Muscle layer of duodenum (tissue), 2 donors: Measurements from ENCODE around the gene TNIK.

Source experiments
- H3K27ac ChIP-seq: one replicate; pipeline ENCODE4 v1.7.0; 2013; ENCODE audit warnings: mild to moderate bottlenecking, low read length
- H3K27me3 ChIP-seq: one replicate; pipeline ENCODE4 v1.7.0; 2013; ENCODE audit warnings: low read depth, mild to moderate bottlenecking, control low read depth, low read length
- H3K36me3 ChIP-seq, 2 donors: one replicate each; pipeline ENCODE4 v1.7.0; 2013; ENCODE audit warnings: low read length in 2 of 2, control low read depth in 1 of 2, mild to moderate bottlenecking in 1 of 2; ENCODE audit not compliant: insufficient read depth in 2 of 2, control insufficient read depth in 1 of 2
- H3K4me1 ChIP-seq, 2 donors: one replicate each; pipeline ENCODE4 v1.7.0; 2013; ENCODE audit warnings: low read length in 2 of 2, mild to moderate bottlenecking in 2 of 2, control low read depth in 1 of 2, moderate library complexity in 1 of 2; ENCODE audit not compliant: insufficient read depth in 2 of 2, control insufficient read depth in 1 of 2
- H3K4me3 ChIP-seq, 2 donors: one replicate each; pipeline ENCODE4 v1.7.0; 2013; ENCODE audit warnings: low read length in 2 of 2, low read depth in 1 of 2, mild to moderate bottlenecking in 1 of 2
- H3K9me3 ChIP-seq, 2 donors: one replicate each; pipeline ENCODE4 v1.7.0; 2013; ENCODE audit warnings: low read length in 2 of 2, control low read depth in 1 of 2, mild to moderate bottlenecking in 1 of 2; ENCODE audit not compliant: control insufficient read depth in 1 of 2
- donor health status: healthy.

The TNIK gene

DNA sequence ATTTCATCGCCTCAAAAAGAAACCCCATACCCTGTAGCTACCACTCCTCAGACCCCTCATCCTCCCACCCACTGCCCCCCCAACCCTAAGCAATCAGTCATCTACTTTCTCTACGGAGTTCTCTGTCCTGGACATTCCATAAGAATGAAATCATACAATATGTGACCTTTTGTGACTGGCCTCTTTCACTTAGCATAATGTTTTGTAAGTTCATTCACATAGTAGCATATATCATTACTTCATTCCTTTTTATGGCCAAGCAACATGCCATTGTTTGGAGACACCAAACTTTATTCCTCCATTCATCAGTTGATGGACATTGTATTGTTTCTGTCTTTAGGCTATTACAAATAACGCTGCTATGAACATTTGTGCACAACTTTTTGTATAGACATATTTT lies 64.2 kb downstream of the TNIK start:
- no peak overlapping the region for H3K27ac ChIP-seq
- H3K36me3 ChIP-seq, result no peaks in the 10 kb centered on the region
- H3K9me3 ChIP-seq, result no peaks in the 10 kb centered on the region
- peaks cover 0 to 9% of the 10 kb centered on the region in 2 donors for H3K4me1 ChIP-seq
- H3K27me3 ChIP-seq, result no peaks in the 10 kb centered on the region
- no peak overlapping the region for H3K4me3 ChIP-seq

DNA sequence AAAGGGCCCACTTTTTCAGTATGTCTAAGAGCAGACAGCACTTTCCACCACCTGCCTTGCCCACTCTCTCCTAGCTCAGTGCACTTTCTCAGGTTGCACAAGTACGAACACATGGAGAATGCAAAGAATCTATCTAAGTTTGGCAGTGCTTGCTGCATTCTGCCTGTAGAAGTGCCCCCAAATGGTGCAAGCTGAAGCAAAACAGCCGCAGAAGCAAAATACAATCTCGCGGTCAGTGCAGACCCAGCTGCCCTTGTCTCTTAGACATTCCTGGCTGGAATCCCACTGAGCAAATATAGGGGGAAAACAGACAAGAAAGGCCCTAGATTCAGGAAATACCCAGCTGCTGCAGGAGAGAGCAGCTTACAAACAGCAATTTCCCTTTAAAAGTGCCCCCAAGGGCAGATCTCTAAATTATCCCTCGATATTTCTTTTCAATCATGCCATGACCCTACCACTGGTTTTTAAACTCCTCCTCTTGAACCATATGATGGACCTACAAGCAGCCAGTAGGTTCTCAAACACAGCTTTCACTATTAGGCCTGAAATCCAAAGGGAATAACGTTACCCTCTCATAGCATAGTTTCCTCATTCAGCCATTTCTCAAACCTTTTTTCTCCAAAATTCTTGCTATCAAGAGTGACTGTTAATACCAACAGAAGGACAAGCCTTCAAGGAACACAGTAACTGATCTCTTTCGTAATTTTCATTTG lies 67.0 kb downstream of the TNIK start:
- no peak overlapping the region for H3K27ac ChIP-seq
- H3K27me3 ChIP-seq, result no peaks in the 10 kb centered on the region
- H3K4me3 ChIP-seq, result no peak overlapping the region
- H3K4me1 ChIP-seq, result peaks cover 0 to 4% of the 10 kb centered on the region in 2 donors
- H3K9me3 ChIP-seq, result no peaks in the 10 kb centered on the region
- H3K36me3 ChIP-seq, result no peaks in the 10 kb centered on the region

DNA sequence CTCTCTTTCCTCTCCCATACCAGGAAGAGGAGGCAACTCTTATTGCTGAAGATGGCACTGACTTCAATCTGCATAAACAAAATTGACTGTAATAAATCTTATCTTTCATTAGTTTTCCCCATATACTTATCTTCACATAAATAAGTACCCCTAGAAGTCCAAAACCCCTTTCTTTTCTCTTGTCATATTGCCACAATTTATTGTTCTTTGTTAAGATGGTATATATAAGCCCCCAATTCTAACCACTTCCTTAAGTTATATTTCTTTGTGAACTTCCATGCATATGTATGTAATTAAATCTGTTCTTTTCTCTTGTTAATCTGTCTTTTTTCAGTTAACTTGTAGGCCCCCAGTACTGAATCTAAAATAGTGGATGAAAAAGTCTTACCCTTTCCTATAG lies 68.8 kb downstream of the TNIK start:
- peaks cover 0 to 4% of the 10 kb centered on the region in 2 donors for H3K4me1 ChIP-seq
- no peaks in the 10 kb centered on the region for H3K36me3 ChIP-seq
- H3K27me3 ChIP-seq, result no peaks in the 10 kb centered on the region

DNA sequence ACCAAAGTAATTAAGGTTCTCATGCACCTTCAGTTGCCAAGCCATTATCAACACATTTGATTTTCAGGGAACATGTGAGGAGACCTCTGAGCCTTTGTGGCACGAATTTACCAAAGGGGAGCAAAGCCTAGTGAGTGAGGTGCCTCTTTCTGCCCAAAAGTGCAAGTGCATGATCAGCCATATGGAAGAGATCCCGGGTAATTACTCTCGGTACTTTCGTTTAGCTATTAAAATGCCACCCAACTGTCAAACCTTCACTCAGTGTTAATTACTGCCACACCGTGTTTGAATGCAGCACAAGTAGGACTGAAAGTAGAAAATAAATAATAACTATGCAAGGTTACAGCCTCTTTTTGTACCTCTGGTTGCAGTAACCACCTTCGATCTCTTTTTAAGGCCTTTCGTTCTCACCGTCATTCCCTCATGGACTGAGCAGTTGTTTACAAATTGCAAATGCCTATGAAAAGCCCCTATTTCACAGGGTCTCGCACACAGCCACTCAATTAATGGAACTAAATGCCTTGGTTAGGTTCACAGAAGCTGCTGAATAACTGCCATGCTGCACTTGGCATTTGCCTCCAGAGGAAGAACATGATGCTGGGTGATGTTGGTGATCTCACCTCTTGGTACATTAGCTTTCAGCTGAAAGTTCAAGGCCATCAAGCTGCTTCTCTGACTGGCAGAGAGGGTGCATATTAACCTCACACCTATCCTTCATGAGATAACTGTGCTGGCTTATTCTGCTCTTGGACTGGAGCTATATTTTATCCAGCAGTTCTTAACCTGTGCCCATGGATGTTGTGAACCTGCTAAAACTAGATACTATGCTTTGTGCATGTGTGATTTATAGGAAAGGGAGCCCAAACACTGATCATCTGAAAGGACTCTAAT lies 69.9 kb downstream of the TNIK start:
- Histone ChIP-seq H3K4me3 (no peak overlapping the region), H3K27ac (no peak overlapping the region)

More for the DNA sequence above, 68.8 kb downstream of the TNIK start:
- no peaks in the 10 kb centered on the region for H3K9me3 ChIP-seq
- no peak overlapping the region for H3K4me3 ChIP-seq
- H3K27ac ChIP-seq, result no peak overlapping the region

DNA sequence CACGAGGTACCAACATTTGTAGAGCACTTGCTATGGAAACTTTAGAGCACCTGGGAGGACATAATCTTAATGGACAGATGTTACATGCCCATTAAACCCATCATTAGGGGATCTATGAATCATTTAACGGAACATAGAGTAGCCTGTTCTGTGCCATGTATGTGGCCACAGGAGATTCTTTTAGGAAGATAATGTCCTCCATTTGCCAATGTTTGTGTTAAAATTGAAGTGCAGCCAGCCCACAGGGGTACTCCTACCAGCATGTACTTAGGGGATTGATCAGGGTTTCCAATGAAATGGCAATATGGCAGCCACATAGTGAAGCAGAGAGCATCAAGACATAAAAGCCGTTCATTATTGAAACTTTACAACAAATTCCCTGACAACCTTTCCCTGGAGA lies 70.7 kb downstream of the TNIK start:
- H3K4me3 ChIP-seq, result no peak overlapping the region
- no peaks in the 10 kb centered on the region for H3K27me3 ChIP-seq
- no peaks in the 10 kb centered on the region for H3K36me3 ChIP-seq
- no peak overlapping the region for H3K27ac ChIP-seq
- no peaks in the 10 kb centered on the region for H3K9me3 ChIP-seq
- H3K4me1 ChIP-seq, result peaks cover 0 to 7% of the 10 kb centered on the region in 2 donors

More for the DNA sequence above, 69.9 kb downstream of the TNIK start:
- Histone ChIP-seq H3K27me3 (no peaks in the 10 kb centered on the region), H3K9me3 (no peaks in the 10 kb centered on the region), H3K36me3 (no peaks in the 10 kb centered on the region), H3K4me1 (peaks cover 0 to 4% of the 10 kb centered on the region in 2 donors)

DNA sequence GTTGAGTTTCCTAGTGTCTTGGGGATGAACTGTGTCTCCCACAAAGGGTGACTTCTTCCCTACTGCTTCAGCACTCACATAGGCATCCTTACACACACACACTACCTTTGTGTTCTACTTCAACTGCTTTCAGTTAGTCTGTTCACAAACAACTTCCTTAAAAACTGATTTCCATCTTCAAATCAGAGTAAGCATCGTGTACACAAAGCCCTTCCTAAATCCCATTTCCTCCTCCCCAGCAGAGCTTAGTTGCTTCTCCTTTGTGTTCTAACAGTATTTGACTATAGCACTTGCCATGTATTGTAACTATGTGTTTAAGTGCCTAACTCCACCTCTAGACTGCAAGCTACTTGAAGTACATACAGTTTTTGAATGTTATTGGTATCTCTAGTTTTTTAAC lies 71.7 kb downstream of the TNIK start:
- no peaks in the 10 kb centered on the region for H3K9me3 ChIP-seq
- no peak overlapping the region for H3K4me3 ChIP-seq
- H3K27ac ChIP-seq, result no peak overlapping the region
- peaks cover 0 to 16% of the 10 kb centered on the region in 2 donors for H3K4me1 ChIP-seq
- H3K27me3 ChIP-seq, result no peaks in the 10 kb centered on the region
- H3K36me3 ChIP-seq, result no peaks in the 10 kb centered on the region

DNA sequence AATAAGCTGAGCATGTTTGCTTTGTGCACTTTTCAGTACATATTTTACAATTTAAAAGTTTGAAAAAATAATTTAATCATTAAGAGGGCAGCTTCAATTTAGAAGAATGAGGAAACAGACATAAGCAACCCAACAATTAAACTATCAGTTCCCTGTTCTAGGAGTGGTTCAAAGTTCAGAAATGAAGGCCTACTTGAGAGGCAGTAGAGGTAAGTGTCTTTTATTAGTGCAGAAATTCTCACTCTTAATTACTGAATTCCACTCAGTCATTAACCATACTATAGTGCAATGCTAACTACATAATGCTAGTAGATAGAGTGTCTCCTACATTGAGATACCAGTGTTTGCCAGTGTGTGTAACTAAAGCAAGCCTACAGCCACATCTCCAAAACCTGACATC lies 73.1 kb downstream of the TNIK start:
- H3K27me3 ChIP-seq, result no peaks in the 10 kb centered on the region
- no peak overlapping the region for H3K4me3 ChIP-seq
- peaks cover 0 to 22% of the 10 kb centered on the region in 2 donors for H3K4me1 ChIP-seq
- no peak overlapping the region for H3K27ac ChIP-seq
- no peaks in the 10 kb centered on the region for H3K36me3 ChIP-seq
- H3K9me3 ChIP-seq, result no peaks in the 10 kb centered on the region

DNA sequence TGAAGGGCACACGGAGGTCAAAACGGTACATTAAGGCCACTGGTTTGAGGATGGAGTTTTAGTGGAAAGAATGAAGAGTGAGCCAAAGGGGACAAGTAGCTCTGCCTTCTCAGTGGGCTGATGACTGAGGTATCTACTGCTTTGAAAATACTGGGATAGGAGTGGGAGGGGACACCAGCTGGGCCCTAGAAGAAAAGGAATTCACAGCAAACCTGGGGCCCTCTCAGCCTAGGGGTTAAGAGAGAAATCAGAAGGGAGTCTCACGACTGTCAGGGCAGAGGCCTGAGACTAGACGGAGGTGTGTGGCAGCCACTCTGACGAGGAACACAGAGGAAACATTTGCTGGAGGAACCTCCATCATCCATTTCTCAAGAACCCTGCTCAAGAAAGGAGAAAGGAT lies 75.1 kb downstream of the TNIK start:
- H3K9me3 ChIP-seq, result no peaks in the 10 kb centered on the region
- no peaks in the 10 kb centered on the region for H3K27me3 ChIP-seq
- no peaks in the 10 kb centered on the region for H3K36me3 ChIP-seq
- no peak overlapping the region for H3K4me3 ChIP-seq
- peaks cover 0 to 32% of the 10 kb centered on the region in 2 donors for H3K4me1 ChIP-seq
- no peak overlapping the region for H3K27ac ChIP-seq

DNA sequence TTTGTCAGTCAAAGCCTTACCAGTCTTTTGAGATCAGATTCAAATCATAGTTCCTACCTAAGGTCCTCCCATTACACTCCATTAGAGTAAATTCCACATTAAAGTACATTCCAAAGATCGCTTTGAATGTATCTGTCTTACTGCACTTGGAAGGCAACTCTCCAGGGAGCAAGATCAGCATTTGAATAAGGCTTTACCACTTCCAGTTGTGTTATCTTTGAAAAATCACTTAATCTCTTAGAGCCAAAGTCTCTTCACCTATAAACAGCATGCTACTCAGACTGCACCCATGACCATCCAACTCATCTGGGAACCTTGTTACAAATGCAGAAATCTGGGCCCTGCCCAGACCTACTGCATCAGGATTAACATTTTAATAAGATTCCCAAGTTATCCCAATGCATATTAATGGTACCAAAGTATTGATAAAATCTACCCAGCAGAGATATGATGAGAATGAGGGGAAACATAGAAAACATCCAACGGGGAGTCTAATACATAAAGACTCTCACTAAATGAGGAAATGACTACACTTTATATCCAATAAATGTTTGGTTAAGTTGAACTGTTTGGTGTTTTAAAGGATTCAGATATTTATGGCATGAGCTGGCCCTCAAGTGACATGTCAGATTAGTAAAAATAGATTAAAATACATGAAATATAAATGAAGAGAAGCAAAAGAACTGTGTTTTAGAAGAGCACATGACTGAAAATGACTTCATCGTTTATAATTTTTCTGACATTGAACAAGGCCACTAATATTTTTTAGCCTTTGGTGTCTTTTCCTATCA lies 75.9 kb downstream of the TNIK start:
- H3K4me1 ChIP-seq, result peaks cover 0 to 37% of the 10 kb centered on the region in 2 donors
- H3K36me3 ChIP-seq, result no peaks in the 10 kb centered on the region
- no peak overlapping the region for H3K27ac ChIP-seq
- H3K4me3 ChIP-seq, result no peak overlapping the region
- H3K27me3 ChIP-seq, result no peaks in the 10 kb centered on the region
- no peaks in the 10 kb centered on the region for H3K9me3 ChIP-seq

DNA sequence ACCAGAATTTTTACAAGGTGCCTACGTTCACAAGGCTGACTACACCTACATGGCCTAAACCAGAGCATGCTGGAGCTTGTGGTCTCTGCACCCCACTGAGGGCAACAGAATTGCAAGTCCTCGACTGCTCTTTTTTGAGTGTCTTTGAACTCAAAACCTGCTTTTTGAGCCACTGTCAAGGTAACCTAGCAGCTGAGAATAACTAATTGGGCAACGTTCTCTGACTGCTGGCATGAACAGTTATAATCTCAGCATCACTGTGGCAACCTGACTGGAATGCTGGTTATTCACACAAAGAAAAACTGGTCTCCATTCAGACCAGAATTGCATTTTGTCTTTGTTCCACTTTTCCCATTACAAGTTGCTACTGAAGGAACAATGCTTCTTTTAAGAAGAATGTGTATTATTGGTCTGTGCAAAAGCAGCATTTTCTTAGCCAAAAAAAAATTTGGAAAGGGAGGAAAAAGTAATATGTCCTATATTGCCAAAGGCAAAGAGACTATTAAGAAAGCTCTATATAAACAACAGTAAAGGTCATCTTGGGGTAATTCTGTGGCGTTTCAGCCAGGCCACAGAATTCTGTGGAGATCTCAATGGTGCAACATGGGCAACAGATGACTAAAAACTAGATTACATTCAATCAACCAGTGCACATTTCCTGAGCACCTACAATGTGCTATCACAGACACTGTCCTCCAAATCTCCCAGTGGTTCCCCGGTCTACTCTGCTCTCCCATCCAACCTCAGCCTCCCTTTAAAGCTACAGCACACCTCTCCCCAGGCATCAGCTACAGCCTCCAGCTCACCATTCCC lies 76.8 kb downstream of the TNIK start:
- no peaks in the 10 kb centered on the region for H3K9me3 ChIP-seq
- peaks cover 0 to 40% of the 10 kb centered on the region in 2 donors for H3K4me1 ChIP-seq
- H3K36me3 ChIP-seq, result no peaks in the 10 kb centered on the region
- no peak overlapping the region for H3K27ac ChIP-seq
- H3K4me3 ChIP-seq, result no peak overlapping the region
- H3K27me3 ChIP-seq, result no peaks in the 10 kb centered on the region
